HG03108 (cell line): ENCODE data around the gene CEP95.
A peak's percentile ranks its signal among the peaks of the same experiment; 100 is the strongest.
"Not testable (repeated sequence)": the region's sequence is repeated elsewhere in the genome, so short reads cannot be mapped to it uniquely, and the experiment has no call there.

Experiments
- ATAC-seq: cut with Tn5 transposase; IDR thresholded peaks from one replicate; pipeline ENCODE4 v1.9.1; 2021; ENCODE audit warnings: moderate library complexity; ENCODE audit not compliant: unreplicated experiment

The CEP95 gene

DNA sequence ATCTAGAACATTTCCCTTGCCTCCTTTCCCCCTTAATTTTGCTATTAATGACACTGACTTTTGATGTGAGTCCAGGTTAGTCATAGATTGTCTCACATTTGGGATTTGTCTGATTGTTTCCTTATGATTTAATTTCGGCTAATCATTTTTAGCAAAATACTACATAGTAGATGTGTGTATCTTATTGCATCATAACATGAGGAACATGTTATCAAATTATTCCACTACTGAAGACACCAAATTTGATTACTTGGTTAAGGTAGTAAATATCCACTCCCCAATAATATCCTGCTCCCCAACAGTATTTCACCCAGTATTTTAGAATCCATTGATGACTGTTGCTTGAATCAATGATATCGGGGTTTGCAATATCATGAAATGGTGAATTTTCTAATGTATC, 12.7 kb upstream of the CEP95 start:
- no peak for ATAC-seq

DNA sequence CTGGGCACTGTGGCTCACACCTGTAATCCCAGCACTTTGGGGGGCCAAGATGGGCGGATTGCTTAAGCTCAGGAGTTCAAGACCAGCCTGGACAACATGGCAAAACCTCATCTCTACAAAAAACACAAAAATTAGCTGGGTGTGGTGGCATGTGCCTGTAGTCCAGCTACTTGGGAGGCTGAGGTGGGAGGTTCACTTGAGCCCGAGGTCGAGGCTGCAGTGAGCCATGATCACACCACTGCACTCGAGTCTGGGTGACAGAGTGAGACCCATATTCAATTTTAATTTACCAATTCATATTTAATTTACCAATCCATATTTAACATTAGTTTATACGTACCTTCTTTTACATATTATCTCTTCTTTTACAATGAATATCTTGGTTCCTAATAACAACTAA, 11.5 kb upstream of the CEP95 start:
- not testable (repeated sequence) for ATAC-seq

DNA sequence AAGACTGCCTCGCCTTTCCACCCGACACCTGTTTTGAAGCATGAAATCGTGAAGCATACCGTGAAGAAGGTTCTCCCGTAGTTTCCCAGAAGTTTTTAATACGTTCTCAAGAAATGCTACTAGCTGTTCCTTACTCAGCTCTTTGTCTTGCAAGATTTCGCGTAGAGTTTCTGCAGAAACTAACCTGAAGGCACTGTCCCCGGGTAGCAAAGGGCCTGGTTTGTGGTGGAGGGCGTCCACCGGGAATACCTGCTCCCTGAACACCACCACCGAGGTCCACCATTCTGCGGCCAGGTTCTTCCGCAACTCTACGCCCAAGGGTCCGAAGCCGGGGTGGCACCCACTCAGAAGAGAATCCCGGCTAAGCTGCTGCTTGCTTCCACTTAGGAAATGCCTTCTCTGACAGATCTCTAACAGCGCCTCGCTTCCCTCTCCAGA, 10.4 kb upstream of the CEP95 start:
- ATAC-seq, result no peak

DNA sequence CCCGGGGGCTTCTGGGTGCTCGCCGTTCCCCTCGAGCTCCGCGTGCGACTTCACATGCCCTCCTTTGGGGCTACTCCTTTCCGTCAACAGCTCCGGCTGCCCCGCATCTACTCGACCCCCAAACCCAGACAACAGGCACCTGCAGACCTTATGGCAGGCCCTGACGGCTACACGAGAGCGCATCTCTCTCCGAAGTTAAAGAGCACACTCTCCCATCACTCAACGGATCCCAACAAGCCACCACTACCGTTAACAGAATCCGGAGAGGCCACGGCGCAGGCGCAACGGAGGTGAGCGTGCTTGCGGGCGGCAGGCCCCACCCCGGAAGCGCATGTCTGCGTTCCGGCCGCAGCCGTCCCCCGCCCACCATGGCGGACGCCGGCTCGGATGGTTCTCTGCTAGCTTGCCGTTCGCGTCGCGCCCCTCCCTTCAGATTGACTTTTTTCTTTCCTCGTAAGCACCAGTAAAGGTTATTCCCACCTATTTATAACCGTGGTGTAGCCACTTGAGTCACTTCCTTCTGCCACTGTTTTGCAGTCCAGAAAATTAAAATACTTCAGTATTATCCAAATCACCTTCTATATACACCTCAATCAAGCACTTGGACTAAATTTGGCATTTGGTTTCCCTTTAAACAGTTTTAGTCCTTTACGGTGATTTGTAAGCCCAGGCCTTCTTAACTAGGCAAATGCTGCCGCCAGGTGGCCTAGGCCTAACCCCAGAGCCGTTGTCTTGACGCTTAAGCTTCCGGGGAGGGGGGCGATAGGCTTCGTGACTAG, 9.8 kb upstream of the CEP95 start, which contains the start of gene POLG2:
Gene POLG2 (minus strand): TSS at position 269 of the 779 bp plus-strand sequence. CDS start 86 bp downstream, at position 183.
- ATAC-seq, result peak; percentile 73

DNA sequence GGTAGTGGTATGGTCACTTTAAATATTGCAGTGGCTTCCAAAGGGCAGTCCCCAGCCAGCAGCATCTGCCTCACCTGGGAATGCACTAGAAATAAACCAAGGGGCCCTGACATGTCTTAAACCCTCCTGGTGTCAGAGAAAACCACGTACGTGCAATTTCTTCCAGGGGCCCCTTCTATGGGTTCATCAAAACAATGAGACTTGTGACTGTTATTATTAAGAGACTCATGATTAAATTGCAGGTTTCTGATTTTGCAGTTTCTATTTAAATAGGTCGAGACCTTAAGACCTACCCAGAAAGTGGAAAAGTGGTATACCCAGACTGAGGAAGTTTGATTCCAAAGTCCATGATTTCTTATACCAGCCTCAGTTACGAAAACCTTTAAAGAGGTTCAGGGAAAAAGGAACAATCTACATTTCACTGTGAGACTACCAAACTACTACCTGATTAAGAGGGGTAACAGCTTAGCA, 9.2 kb upstream of the CEP95 start:
- peak; percentile 3 for ATAC-seq

DNA sequence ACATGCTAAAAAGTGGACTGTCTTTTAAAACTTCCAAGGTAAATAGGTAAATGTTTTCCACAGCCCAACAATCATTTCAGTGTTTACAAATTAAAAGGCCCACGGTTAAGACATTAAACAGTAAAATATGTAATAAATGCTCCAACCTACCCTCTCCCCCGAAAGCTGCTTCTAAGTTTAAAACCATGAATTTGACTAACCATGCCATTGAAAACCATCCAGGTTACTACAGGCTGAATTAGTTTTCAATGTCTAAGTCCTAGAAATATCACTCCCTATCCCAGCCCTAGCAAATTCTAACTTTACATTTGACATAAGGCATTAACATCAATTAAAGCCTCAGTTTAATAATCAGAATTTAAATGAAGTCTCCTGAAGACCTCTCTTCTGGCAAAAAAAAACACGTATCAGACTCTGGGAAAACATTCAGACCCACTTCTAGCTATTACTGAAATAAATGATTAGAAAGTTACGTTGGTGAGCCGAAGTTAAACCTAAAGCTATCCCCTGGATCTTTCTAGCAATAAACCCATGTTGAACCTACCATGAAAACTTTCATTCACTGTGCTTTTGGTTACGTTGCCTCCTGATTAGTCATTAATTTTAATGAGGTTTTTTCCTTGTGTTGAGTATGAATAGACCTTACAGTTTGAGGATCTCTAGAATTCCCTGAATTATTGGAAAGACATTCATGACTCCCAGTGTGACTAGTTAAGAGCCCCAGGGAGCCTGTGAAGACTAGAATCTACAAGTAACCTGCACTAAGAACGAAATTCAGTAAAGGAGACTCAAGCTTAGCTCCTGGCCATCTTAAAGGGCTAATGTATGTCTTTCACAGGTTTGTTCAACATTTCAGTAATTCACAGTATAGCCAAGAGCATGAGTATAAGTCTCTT, 8.2 kb upstream of the CEP95 start:
- ATAC-seq, result no peak

DNA sequence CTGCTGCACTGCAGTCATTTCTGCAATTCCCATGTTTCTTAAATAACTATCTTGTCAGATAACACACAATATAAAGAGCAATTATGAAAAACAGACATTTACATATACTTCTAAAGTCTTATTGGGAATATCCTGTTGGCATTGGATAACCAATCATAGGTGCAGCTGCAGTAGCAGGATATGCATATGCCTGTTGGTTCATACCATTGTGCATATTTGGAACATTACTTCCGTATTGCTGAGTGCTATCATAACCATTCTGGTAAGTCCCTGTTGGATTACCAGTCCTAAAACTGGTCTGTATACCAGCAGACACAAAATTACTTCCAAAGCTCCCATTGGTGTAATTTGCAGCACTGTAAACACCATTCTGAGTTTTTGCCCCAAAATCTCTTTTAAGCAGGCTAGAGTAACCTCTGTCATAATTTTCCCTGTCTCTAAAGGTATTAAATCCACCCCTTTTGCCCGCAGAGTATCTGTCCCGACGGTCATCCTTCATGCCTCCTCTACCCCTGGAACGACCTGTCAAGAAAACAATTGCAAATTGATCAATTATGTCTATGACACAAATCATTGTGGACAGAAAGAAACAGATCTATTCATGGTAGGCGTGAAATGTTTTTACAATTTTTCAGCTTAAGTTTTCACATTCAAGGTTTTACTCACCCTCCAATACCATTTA, 6.8 kb upstream of the CEP95 start:
- ATAC-seq, result no peak

DNA sequence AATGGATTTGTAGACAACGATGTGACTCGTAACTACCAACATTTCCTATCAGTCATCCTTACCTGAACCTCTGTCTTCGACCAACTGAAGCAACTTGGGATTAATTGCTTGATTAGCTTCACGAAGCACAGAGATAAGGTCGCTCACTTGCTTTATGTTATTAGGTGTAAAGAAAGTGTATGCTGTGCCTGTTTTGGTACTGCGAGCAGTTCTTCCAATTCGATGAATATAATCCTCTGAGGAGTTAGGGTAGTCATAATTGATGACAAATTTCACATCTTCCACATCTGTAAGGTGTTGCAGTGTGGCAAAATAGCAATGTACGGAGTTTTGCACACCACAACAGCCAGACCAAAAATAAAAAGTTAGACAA, 6.3 kb upstream of the CEP95 start:
- ATAC-seq, result no peak

DNA sequence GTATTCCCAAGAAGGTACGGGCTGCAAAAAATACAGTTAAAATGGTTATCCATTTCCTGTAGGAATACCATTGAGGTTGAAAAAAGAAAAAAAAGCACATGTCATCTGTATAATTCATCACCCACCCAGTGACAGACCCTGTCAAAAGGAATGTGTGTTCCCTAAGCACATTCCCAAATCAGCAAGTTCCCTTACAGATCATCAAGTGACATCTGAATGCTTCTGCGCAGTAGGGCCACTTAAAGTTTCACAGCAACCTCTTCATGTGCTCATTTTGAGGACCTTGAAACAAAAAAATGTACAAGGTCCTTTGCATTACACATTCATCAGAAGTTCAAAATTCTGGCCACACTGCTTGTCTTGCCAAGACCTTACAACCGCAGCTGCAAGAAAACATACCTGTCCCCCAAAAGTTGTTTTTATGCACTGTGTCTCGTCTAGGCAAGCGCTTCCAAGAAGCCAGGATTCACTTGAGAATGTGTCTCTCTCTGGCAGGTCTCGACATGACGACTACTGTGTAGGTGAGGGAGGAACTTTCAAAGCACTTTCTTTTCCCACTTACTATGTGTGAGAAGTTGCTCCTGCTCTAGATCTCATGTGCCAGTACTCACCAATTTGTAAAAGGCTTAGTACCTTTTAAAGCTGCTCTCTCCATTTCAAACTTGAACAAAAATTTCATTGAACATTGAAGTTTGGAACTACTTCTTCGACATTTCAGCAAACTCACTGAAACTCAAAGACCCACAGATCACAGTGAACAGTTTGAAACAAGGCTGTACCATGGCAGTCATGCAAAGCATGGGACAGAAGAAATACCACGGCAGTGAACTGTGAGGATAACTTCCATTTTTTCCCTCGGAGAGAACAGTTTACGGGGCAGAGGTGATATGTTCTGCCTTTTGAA, 5.7 kb upstream of the CEP95 start:
- ATAC-seq, result no peak

DNA sequence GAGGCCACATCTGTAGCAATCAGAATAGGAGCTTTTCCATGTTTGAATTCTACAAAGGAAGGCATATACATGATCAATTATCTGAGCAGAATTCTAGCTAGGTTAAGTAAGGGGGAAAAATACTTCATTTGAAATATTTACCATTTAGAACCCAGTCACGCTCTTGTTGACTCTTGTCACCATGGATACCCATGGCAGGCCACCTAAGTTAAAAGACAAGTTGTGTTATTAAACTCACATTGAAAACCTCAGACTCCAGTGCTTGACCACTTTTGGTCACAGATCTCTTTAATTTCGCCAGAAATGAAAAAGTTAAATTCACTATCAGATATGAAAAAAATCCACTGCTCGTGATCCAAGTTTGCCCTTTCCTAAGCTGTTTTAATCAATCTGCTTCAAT, 4.8 kb upstream of the CEP95 start:
- ATAC-seq, result no peak

DNA sequence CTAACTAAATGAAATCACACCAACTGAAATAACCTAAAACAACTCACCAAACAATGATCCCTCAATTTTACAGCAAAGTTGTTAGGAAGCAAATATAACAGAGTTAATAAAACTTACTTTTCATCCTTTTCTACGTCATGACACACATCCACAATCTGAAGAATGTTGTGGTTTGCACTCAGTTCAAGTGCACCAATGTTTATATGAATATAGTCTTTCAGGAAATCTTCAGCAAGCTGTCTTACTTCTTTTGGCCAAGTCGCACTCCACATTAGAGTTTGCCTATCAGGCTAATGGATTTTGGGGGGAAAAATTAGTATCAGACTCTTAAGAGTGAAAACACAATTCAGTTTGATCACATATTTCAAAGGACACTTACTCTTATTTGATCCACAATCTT, 4.0 kb upstream of the CEP95 start:
- no peak for ATAC-seq

DNA sequence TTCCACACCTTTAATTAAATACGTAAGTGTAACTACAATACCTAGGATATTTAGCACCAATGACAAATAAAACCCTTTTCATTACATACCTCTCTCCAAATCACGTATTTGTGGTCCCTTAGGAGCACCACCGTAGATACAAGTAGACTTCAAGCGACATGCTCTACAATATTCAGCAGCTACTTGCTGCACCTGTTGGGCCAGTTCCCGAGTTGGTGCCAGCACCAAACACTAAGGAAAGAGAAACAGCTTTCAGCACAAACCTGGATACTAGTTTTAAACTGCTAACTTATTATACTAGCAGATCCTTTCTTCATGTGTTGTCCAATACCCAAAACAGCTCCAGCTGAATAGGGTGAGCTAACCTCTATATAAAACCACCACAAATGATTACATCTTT, 3.4 kb upstream of the CEP95 start:
- no peak for ATAC-seq

DNA sequence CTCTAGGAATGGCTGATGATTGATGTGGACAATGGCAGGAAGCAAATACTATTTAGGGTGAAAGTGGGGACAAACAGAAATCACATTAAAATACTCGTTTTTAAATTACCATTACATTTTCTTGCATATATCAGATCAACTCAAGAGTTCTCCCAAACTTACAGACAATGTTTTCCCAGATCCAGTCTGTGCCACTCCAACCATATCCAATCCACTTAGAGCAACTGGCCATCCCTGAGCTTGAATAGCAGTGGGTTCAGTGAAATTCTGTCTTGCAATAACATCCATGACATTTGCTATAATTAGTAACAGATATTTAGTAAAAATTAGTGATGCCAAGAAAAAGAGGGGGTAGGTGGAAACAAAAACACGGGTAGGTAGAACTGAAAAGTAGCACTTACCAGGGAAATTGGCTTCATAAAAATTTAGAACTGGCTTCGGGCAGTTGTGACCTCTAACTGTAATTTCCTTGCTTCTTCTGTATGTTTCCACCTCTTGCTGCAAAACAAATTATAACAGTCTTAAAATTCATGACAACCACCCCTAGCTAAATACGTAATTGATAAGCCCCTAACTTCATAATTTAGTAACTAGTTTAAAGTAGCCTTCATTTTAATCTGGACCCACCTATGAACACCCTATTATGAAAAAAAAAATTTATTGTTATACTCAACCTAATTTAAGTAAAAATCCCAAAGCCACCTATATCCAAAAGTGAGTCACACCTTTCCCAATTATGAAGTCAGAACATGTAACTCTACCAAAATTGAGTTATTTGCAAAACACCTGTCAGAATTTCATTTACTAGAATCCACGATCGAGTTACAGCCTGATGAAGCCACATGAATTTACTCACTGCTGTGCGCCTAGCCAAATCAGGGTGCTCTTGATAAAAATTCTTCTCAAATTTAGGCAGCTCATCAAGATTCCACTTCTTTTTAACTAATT, 2.7 kb upstream of the CEP95 start:
- ATAC-seq, result no peak

DNA sequence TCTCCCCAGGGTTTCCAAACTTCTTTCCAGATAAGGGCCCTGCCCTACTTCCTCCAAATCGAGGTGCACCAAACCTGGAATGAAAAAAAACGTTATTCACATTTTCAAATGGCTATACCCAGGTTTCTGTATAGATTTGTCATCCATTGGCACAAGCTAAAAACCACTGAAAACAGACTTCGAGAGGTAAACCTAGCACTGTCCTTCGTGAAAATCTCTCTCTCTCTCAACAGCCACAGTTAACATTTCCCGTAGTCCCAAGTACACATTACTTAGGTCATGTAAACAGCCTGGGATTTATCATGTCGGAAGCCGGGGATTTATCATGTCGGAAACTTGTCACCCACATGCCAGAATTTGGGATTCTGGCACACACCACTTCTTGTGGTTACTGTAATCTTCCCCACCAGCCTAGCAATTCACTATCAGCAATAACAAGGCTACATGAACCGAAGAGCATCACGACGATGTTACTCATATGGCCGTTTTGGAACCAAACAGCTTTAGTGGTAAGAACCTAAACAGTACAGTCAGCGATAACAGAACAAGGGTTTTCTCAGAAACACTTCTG, 1.9 kb upstream of the CEP95 start:
- no peak for ATAC-seq

DNA sequence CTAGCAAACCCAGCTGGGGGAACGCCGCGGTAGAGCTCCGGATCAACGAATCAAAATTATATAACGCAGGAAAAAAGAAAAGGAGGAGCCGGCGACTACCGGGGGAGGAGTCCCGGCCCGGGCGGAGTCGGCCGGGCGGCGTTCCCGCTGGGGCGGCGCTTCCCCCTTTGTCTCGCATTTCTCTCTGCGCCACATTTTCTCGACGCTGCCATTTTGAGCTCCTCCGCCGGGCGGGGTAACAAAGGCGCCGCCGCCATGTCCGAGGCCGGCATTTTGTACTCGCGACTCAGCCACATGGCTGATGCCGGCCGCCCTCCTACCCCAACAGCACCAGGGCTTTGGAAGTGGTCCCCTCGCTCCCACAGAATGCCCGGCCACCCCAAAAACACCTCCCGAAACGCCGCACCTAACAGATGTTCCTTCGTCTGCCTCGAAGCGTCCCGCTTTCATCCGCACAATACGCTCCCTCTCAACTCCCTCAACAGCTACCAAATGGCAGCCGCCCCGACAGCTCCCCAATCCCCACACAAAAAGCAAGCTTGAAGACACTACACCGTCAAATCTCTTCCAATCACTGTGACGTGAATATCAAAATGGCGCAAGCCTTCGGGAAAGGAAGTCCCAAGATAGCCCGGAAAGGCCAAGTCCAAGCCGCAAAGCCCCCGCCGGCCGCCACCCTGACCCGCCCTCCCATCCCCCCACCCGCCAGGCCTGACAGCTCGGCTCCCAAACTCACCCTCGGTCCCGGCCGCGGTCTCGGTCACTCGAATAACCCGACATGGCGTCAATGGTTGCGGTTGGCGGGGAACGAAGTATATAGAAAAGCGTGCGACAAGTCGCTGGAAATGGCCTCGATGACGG, 1.2 kb upstream of the CEP95 start:
- no peak for ATAC-seq

DNA sequence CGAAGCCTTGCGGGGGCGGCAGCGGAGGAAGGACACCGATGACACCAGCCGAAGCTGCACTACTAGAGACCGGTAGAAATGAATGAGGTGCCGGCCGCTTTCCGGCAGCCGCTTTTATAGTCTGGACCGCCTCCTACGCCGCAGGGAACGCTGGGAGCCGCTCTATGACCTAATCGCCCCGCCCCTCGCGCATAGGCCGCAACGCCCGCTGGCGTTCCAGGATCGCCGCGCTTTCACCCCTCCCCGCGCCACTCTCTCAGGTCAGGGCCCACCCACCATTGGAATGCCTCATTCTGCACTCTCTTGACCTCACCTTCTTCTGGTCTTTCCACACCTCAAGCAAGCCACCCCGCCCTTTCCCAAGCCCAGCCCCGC, 589 bp upstream of the CEP95 start, which contains the start of gene DDX5:
Gene DDX5 (minus strand): TSS at position 89 of the 375 bp plus-strand sequence. CDS start 170 bp downstream, outside the sequence.
- ATAC-seq, result peak; percentile 59

DNA sequence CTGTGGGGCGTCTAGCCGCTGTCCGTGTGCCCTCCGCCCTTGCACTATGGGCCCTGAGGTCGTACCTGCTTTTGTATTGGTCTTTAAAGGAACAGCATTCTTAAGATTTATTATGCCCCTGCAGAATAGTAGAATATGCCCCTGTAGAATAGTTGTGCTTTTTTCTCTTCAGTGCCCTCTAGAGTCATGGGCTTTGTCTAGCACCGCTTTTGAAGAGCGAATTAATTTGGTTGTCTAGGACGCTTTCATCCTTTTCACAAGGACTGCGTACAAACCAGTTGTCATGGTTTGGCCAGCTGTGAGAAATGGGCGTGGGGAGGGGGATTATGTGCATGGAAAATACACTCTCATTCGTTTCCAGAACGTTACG, 621 bp downstream of the CEP95 start:
- peak; percentile 17 for ATAC-seq

DNA sequence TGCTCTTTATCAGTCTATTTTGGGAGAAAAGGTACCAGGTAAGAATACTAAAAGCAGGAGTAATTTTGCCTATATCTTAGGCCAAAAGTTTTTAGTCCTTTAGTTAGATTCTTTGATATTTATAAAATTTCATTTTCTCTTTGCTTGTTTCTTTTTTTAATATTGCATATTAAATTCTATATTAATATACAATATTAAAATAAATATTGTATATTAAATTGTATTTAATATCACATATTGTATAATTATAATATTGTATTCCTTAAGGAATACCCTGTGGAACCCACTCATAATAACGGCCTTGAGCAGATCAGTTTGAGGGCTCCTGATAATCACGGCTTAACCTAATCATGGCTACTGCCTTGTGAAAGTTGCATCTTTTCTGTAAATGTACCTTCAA, 1.9 kb downstream of the CEP95 start:
- no peak for ATAC-seq
